Upper lobe of left lung (tissue), 4 donors: Measurements from ENCODE around the gene MAP2K7.

Source experiments
- EP300 ChIP-seq, 4 donors: sonication (generic); formaldehyde crosslinking; IDR thresholded peaks; one replicate each; pipeline ENCODE4 v1.5.1; 2017; ENCODE audit warnings: antibody characterized with exemption in 4 of 4, control low read depth in 2 of 4
- POLR2AphosphoS5 ChIP-seq, 2 donors: sonication (generic); formaldehyde crosslinking; IDR thresholded peaks; one replicate each; pipeline ENCODE4 v1.5.1; 2017; ENCODE audit warnings: antibody characterized with exemption in 2 of 2
- TF ChIP-seq, protein P1 (sequence below), 6 experiments: fragments of 450-650 bp in 4 of 6; fragments of 200-600 bp in 2 of 6; sonication (generic) in 2 of 6; IDR thresholded peaks; one replicate each; pipeline ENCODE4 v1.5.1; 2016 to 2019; ENCODE audit warnings: antibody characterized with exemption in 6 of 6

DNA sequence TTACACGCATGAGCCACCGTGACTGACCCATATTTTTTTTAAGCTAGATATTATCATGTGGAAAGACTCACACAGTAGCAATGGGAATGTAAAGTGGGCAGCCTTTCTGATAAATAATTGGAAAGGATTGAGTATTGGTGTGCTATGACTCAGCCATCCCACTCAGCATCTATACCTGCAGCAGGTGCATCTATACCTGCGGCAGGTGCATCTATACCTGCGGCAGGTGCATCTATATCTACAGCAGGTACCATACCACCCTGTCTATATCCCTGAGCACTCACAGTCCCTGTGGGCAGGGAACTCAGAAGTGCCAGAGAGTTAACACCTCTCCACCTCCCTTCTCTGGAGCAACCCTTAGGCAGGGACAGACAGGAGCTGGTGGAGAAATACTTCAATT is 20.6 kb upstream of the MAP2K7 start:
- TF ChIP-seq, protein P1, sequence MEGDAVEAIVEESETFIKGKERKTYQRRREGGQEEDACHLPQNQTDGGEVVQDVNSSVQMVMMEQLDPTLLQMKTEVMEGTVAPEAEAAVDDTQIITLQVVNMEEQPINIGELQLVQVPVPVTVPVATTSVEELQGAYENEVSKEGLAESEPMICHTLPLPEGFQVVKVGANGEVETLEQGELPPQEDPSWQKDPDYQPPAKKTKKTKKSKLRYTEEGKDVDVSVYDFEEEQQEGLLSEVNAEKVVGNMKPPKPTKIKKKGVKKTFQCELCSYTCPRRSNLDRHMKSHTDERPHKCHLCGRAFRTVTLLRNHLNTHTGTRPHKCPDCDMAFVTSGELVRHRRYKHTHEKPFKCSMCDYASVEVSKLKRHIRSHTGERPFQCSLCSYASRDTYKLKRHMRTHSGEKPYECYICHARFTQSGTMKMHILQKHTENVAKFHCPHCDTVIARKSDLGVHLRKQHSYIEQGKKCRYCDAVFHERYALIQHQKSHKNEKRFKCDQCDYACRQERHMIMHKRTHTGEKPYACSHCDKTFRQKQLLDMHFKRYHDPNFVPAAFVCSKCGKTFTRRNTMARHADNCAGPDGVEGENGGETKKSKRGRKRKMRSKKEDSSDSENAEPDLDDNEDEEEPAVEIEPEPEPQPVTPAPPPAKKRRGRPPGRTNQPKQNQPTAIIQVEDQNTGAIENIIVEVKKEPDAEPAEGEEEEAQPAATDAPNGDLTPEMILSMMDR (IDR thresholded peaks at IDR 0.05) = no peak
- TF ChIP-seq EP300 (IDR thresholded peaks at IDR 0.05) (no peak), POLR2AphosphoS5 (IDR thresholded peaks at IDR 0.05) (no peak)
